H1 (cell line): ENCODE data around the gene FAM83F. TPM values are rescaled to one million over a fixed set of nuclear protein-coding genes. Genes with fewer than 3 reads are reported as not detected.

Experiments used
- CTCF ChIA-PET: fragments of 300-600 bp; sonication (Branson Sonifier 250); formaldehyde crosslinking; loops from one replicate; lab custom pipeline; 2021; ENCODE audit not compliant: partially characterized antibody; lab: Charles Lee
- POLR2A ChIA-PET: fragments of 300-600 bp; sonication (Branson Sonifier 250); formaldehyde crosslinking; loops from one replicate; lab custom pipeline; 2021; ENCODE audit warnings: inconsistent platforms; ENCODE audit not compliant: partially characterized antibody; lab: Charles Lee
- DNase-seq, 2 experiments: peaks; one replicate each; pipeline versions ENCODE4 v3.0.0 to v3.0.0-alpha.2; 2010 to 2022; ENCODE audit warnings: low spot score in 2 of 2, low read depth in 1 of 2, mixed read lengths in 1 of 2
- FAIRE-seq: peaks from 2 replicates; lab custom pipeline; 2011; peaks lifted over from hg19 to GRCh38; lab: Jason Lieb, UNC
- H2AFZ ChIP-seq: 2 replicates; pipeline ENCODE4 v1.8.1; 2012; ENCODE audit warnings: low read length, inconsistent platforms
- H2AK5ac ChIP-seq: 2 replicates; pipeline ENCODE4 v1.6.1; 2013; ENCODE audit warnings: low read depth, low read length
- H2BK120ac ChIP-seq: replicated peaks from 2 replicates; pipeline ENCODE3; 2013; ENCODE audit warnings: low read depth, low read length, inconsistent platforms
- H2BK12ac ChIP-seq: 2 replicates; pipeline ENCODE4 v1.6.1; 2013; ENCODE audit warnings: low read depth, low read length
- H2BK15ac ChIP-seq: 2 replicates; pipeline ENCODE4 v1.6.1; 2013; ENCODE audit warnings: low read length
- H2BK20ac ChIP-seq: 2 replicates; pipeline ENCODE4 v1.6.1; 2013; ENCODE audit warnings: low read length
- H2BK5ac ChIP-seq: 2 replicates; pipeline ENCODE4 v1.6.1; 2013; ENCODE audit warnings: low read depth, low read length
- H3K14ac ChIP-seq: 2 replicates; pipeline ENCODE4 v1.6.1; 2013; ENCODE audit warnings: inconsistent platforms; ENCODE audit not compliant: insufficient read length
- H3K18ac ChIP-seq: 2 replicates; pipeline ENCODE4 v1.6.1; 2013; ENCODE audit warnings: low read length; ENCODE audit errors: extremely low read depth
- H3K23ac ChIP-seq: 2 replicates; pipeline ENCODE4 v1.6.1; 2013; ENCODE audit warnings: inconsistent platforms; ENCODE audit not compliant: insufficient read length
- H3K23me2 ChIP-seq: 2 replicates; pipeline ENCODE4 v1.6.1; 2013; ENCODE audit warnings: low read depth, low read length
- H3K27ac ChIP-seq: 2 replicates; pipeline ENCODE4 v1.6.1; 2011; ENCODE audit warnings: low read depth, low read length, inconsistent platforms
- H3K27me3 ChIP-seq, 4 experiments: replicated peaks in 1 of 4; 1 replicate in 1 of 4; 2 replicates in 3 of 4; pipeline versions ENCODE4 v1.6.1 to v1.8.1; 2011 to 2013; ENCODE audit warnings: low read length in 3 of 4, mild to moderate bottlenecking in 3 of 4, inconsistent platforms in 2 of 4, mixed read lengths in 2 of 4, moderate library complexity in 1 of 4; ENCODE audit not compliant: control insufficient read depth in 3 of 4, insufficient read depth in 3 of 4; ENCODE audit errors: extremely low read depth in 1 of 4
- H3K36me3 ChIP-seq, 4 experiments: 2 replicates each; pipeline versions ENCODE4 v1.6.1 to v1.8.1; 2011 to 2013; ENCODE audit warnings: mild to moderate bottlenecking in 4 of 4, low read length in 3 of 4, moderate library complexity in 2 of 4, control low read depth in 1 of 4, inconsistent platforms in 1 of 4; ENCODE audit not compliant: insufficient read depth in 4 of 4, control insufficient read depth in 2 of 4
- H3K4ac ChIP-seq: replicated peaks from 2 replicates; pipeline ENCODE3; 2013; ENCODE audit warnings: low read length, low read depth, mixed read lengths, inconsistent platforms; ENCODE audit not compliant: insufficient read length
- H3K4me1 ChIP-seq, 4 experiments: replicated peaks in 1 of 4; 1 replicate in 1 of 4; 2 replicates in 3 of 4; pipeline versions ENCODE4 v1.6.1 to v1.8.1; 2011 to 2013; ENCODE audit warnings: low read length in 3 of 4, inconsistent platforms in 2 of 4, mixed read lengths in 1 of 4; ENCODE audit not compliant: insufficient read depth in 4 of 4, control insufficient read depth in 3 of 4
- H3K4me2 ChIP-seq, 2 experiments: 2 replicates each; pipeline versions ENCODE4 v1.6.1 to v1.8.1; 2011 to 2013; ENCODE audit warnings: low read depth in 2 of 2, low read length in 2 of 2, control low read depth in 1 of 2, inconsistent platforms in 1 of 2, mild to moderate bottlenecking in 1 of 2; ENCODE audit not compliant: insufficient read depth in 1 of 2
- H3K4me3 ChIP-seq, 4 experiments: fragments of 200-600, 300-600 bp in 1 of 4; sonication (generic), shearing (Covaris generic), sonication (Bioruptor Twin) in 1 of 4; 2 replicates each; pipeline versions ENCODE4 v1.5.1 to v1.8.1; 2011 to 2016; ENCODE audit warnings: low read length in 4 of 4, low read depth in 3 of 4, control low read depth in 2 of 4, inconsistent platforms in 2 of 4, mild to moderate bottlenecking in 2 of 4, mixed read lengths in 1 of 4, moderate library complexity in 1 of 4; ENCODE audit not compliant: insufficient read depth in 2 of 4; ENCODE audit errors: extremely low read depth in 1 of 4
- H3K56ac ChIP-seq: replicated peaks from 2 replicates; pipeline ENCODE3; 2013; ENCODE audit warnings: low read depth, mild to moderate bottlenecking, mixed read lengths, low read length, inconsistent platforms; ENCODE audit not compliant: insufficient read length
- H3K79me1 ChIP-seq: 2 replicates; pipeline ENCODE4 v1.6.1; 2013; ENCODE audit warnings: low read depth, low read length, control low read depth
- H3K79me2 ChIP-seq, 2 experiments: 2 replicates each; pipeline versions ENCODE4 v1.6.1 to v1.8.1; 2012 to 2013; ENCODE audit warnings: low read length in 2 of 2, mild to moderate bottlenecking in 2 of 2, inconsistent platforms in 1 of 2; ENCODE audit not compliant: insufficient read depth in 2 of 2, control insufficient read depth in 1 of 2
- H3K9ac ChIP-seq, 4 experiments: replicated peaks in 1 of 4; 1 replicate in 1 of 4; 2 replicates in 3 of 4; pipeline versions ENCODE4 v1.6.1 to v1.8.1; 2011 to 2013; ENCODE audit warnings: low read depth in 3 of 4, low read length in 3 of 4, control low read depth in 2 of 4, mild to moderate bottlenecking in 2 of 4, moderate library complexity in 2 of 4, inconsistent platforms in 1 of 4; ENCODE audit errors: extremely low read depth in 1 of 4
- H3K9me3 ChIP-seq, 2 experiments: 2 replicates each; pipeline versions ENCODE4 v1.6.1 to v1.8.1; 2012 to 2013; ENCODE audit warnings: mild to moderate bottlenecking in 2 of 2, moderate library complexity in 2 of 2, control low read depth in 1 of 2, inconsistent platforms in 1 of 2, low read depth in 1 of 2, low read length in 1 of 2, mixed read lengths in 1 of 2; ENCODE audit not compliant: insufficient read depth in 2 of 2
- H4K20me1 ChIP-seq, 2 experiments: replicated peaks in 1 of 2; 2 replicates each; pipeline versions ENCODE3 to v1.8.1; 2011 to 2013; ENCODE audit warnings: inconsistent platforms in 2 of 2, low read length in 2 of 2, mild to moderate bottlenecking in 1 of 2; ENCODE audit not compliant: insufficient read depth in 2 of 2, control insufficient read depth in 1 of 2
- H4K5ac ChIP-seq: 2 replicates; pipeline ENCODE4 v1.6.1; 2013; ENCODE audit warnings: low read length, low read depth, mixed read lengths, inconsistent platforms; ENCODE audit not compliant: insufficient read length
- H4K8ac ChIP-seq: 2 replicates; pipeline ENCODE4 v1.8.0; 2013; ENCODE audit warnings: mild to moderate bottlenecking, moderate library complexity, low read length, inconsistent platforms; ENCODE audit not compliant: insufficient read depth; ENCODE audit errors: extremely low read depth
- H4K91ac ChIP-seq: replicated peaks from 2 replicates; pipeline ENCODE3; 2013; ENCODE audit warnings: low read length, mixed read lengths, inconsistent platforms; ENCODE audit not compliant: insufficient read length
- BRCA1 ChIP-seq: IDR thresholded peaks from 2 replicates; pipeline ENCODE4 v1.6.1; 2012; ENCODE audit warnings: low read depth, low read length, improper control_type of control experiment
- CHD2 ChIP-seq: IDR thresholded peaks from 2 replicates; pipeline ENCODE4 v1.6.1; 2012; ENCODE audit warnings: low read length, improper control_type of control experiment
- CTBP2 ChIP-seq: IDR thresholded peaks from 2 replicates; pipeline ENCODE4 v1.7.0; 2011; ENCODE audit warnings: borderline replicate concordance, mild to moderate bottlenecking, moderate library complexity, mixed read lengths, low read length; ENCODE audit not compliant: insufficient read depth, insufficient read length
- EZH2 ChIP-seq: fragments of 200-600 bp; sonication (generic); IDR thresholded peaks from 2 replicates; pipeline ENCODE4 v1.7.1; 2012; ENCODE audit warnings: low read depth, mild to moderate bottlenecking, moderate library complexity, low read length, inconsistent platforms; ENCODE audit not compliant: severe bottlenecking
- KDM5A ChIP-seq: fragments of 200-600 bp; IDR thresholded peaks from 2 replicates; pipeline ENCODE4 v1.7.1; 2012; ENCODE audit warnings: mild to moderate bottlenecking, low read length, inconsistent platforms, mixed read lengths
- NRF1 ChIP-seq: IDR thresholded peaks from 2 replicates; pipeline ENCODE4 v1.6.1; 2011; ENCODE audit warnings: mild to moderate bottlenecking, low read depth, low read length, improper control_type of control experiment
- POLR2AphosphoS5 ChIP-seq: IDR thresholded peaks from 2 replicates; pipeline ENCODE4 v1.6.1; 2011; ENCODE audit warnings: low read depth, low read length
- RAD21 ChIP-seq, 2 experiments: IDR thresholded peaks in 1 of 2; conservative IDR thresholded peaks in 1 of 2; 2 replicates each; pipeline ENCODE4 v1.6.1; 2011; ENCODE audit warnings: low read depth in 2 of 2, low read length in 2 of 2, improper control_type of control experiment in 1 of 2, inconsistent platforms in 1 of 2, mild to moderate bottlenecking in 1 of 2, moderate library complexity in 1 of 2
- RXRA ChIP-seq: IDR thresholded peaks from 2 replicates; pipeline ENCODE4 v1.6.1; 2011; ENCODE audit warnings: low read depth, mild to moderate bottlenecking, low read length, moderate library complexity; ENCODE audit not compliant: insufficient read depth
- SIX5 ChIP-seq: IDR thresholded peaks from 2 replicates; pipeline ENCODE4 v1.6.1; 2011; ENCODE audit warnings: mild to moderate bottlenecking, low read depth, low read length
- WGBS, 2 experiments: shearing (Covaris generic) in 1 of 2; methylation state at CpG; one replicate each; pipeline versions ENCODE4 v1.1.6 to v1.1.7; 2013 to 2015; ENCODE audit warnings: low lambda C conversion rate in 2 of 2, mixed read lengths in 2 of 2, inconsistent platforms in 1 of 2, low coverage in 1 of 2, missing lambda C conversion rate in 1 of 2; ENCODE audit not compliant: insufficient replicate concordance in 2 of 2, insufficient coverage in 1 of 2, insufficient read length in 1 of 2; ENCODE audit errors: extremely low coverage in 1 of 2, missing lambda C conversion rate in 1 of 2; 5-methylcytosine and 5-hydroxymethylcytosine counted together
- polyA plus RNA-seq, 7 experiments: library from polyadenylated mRNA; depleted of rRNA in 3 of 7; stranded (reverse) in 5 of 7; unstranded in 2 of 7; fragments of >200 nt in 5 of 7; fragments of 200-250 nt in 2 of 7; gene quantifications; 1 replicate in 5 of 7; 2 replicates in 1 of 7; 4 replicates in 1 of 7; pipeline versions ENCODE4 v1.2.1 to v1.2.3, GENCODE V29; 2011 to 2013; ENCODE audit warnings: missing spikeins in 2 of 7, mixed read lengths in 2 of 7
- total RNA-seq: library from RNA; stranded (reverse); fragmentation: NEBNext Ultra II Directional; extraction: Animal tissue kit (Norgen Biotek cat#: 25700); gene quantifications from 2 replicates; pipeline ENCODE4 v1.2.1, GENCODE V29; 2021

The FAM83F gene
- total and polyA plus RNA-seq, 2 of the 8 experiments (the other 6 are each of a cell fraction or from before 2014, with no cell fraction given): 8.6 to 18.9 TPM

DNA sequence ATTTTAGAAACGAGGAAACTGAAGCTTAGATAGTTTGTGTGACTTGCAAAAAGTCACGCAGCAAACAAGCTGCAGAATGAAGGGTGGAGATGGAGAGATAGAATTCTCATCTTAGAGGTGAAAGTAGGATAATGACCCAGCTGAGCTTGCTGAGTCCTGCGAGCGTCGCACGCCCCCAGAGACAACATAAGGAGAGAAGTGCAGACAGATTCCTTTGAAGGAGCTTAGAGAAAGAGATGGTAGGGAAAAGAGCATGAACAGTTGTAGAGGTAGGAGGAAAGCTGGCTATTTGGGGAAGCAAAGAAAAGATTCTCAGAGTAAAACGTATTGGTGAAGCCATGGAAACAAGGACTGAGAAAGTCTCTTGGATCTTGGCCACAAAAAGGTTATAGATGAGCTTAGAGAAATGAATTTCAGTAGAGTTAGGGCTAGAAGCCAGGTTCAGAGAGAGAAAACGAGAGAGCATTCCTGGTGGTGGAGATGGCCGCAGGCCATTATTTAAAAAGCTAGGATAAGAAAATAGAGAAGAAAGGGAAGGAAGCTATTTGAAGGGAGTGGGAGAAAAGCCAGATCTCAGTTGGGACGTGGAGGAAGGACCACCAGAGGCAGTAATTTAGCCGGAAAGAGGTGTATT lies 44.8 kb downstream of the FAM83F start:
- CTCF ChIA-PET: interaction anchor here (0.5 to 10.1 kb wide), 16 partner anchors 14 to 544 kb away, joined by 3 to 120 read pairs (median 4); no protein-coding TSS in a partner anchor
- Histone ChIP-seq H2BK15ac (no peak overlapping the region), H4K91ac (no peak overlapping the region), H3K79me1 (no peaks in the 10 kb centered on the region), H2BK5ac (no peak overlapping the region), H3K27me3 (peaks cover 0 to 6% (median 3%) of the 10 kb centered on the region in 4 experiments; a peak in 2 of 7 replicates), H3K36me3 (no peaks in the 10 kb centered on the region), H3K23ac (no peak overlapping the region), H3K79me2 (no peaks in the 10 kb centered on the region), H3K4me3 (no peak overlapping the region), H2BK120ac (no peak overlapping the region), H3K4me1 (peaks cover 0 to 5% (median 0%) of the 10 kb centered on the region in 4 experiments; a peak in 1 of 7 replicates), H4K5ac (no peak overlapping the region), H2AFZ (no peak overlapping the region), H4K8ac (no peak overlapping the region), H3K9me3 (no peaks in the 10 kb centered on the region), H2BK12ac (no peak overlapping the region), H2BK20ac (no peak overlapping the region), H2AK5ac (no peak overlapping the region), H3K27ac (no peak overlapping the region), H3K14ac (no peak overlapping the region), H3K23me2 (peaks cover 2% of the 10 kb centered on the region), H4K20me1 (no peaks in the 10 kb centered on the region), H3K18ac (no peak overlapping the region), H3K4me2 (no peak overlapping the region), H3K9ac (no peak overlapping the region), H3K56ac (no peak overlapping the region), H3K4ac (no peak overlapping the region)
- TF ChIP-seq SIX5 (no peak), POLR2AphosphoS5 (no peak), NRF1 (no peak), RXRA (no peak), KDM5A (no peak), RAD21 (IDR thresholded peaks at IDR 0.05 in 1 of 2, conservative IDR thresholded peaks at IDR 0.05 in 1 of 2; ENCODE audit: low read depth in 2 of 2, low read length in 2 of 2) (no peak), CHD2 (no peak), CTBP2 (no peak), BRCA1 (no peak), EZH2 (no peak)
- FAIRE-seq (no peak), DNase-seq (no peak)
- POLR2A ChIA-PET: interaction anchor here (0.9 to 2.1 kb wide), 5 partner anchors 9 to 125 kb away, joined by 3 to 5 read pairs (median 3); no protein-coding TSS in a partner anchor
- 75% methylated on average over 11 of the region's 11 CpGs; no CpG with 5 or more reads in 1 of the 2 experiments for WGBS, 2 experiments
